ENCODE results near the gene GABARAPL2.

DNA sequence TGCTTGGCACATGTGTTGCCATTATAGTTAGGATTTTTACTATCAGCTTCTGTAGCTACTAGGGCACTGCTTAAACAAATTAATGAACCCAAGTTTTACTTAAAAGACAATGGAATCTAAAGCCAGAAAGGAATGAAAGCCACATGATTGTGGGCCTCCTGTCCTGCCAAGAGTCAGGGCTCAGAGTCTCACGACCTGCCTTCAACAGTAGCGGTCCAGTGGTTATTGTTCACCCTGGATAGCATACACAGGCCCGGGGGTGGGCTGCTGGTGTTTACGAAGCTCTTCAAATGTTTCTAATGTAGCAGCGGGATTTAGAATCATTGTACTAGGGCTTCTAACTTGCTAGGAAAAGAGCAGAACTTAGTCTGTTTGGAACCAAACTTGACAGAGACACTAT, 7.8 kb downstream of the GABARAPL2 start:
- TF ChIP-seq, protein P1, sequence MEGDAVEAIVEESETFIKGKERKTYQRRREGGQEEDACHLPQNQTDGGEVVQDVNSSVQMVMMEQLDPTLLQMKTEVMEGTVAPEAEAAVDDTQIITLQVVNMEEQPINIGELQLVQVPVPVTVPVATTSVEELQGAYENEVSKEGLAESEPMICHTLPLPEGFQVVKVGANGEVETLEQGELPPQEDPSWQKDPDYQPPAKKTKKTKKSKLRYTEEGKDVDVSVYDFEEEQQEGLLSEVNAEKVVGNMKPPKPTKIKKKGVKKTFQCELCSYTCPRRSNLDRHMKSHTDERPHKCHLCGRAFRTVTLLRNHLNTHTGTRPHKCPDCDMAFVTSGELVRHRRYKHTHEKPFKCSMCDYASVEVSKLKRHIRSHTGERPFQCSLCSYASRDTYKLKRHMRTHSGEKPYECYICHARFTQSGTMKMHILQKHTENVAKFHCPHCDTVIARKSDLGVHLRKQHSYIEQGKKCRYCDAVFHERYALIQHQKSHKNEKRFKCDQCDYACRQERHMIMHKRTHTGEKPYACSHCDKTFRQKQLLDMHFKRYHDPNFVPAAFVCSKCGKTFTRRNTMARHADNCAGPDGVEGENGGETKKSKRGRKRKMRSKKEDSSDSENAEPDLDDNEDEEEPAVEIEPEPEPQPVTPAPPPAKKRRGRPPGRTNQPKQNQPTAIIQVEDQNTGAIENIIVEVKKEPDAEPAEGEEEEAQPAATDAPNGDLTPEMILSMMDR (IDR thresholded peaks at IDR 0.05) = no peak
- no peak for TF ChIP-seq EP300 (IDR thresholded peaks at IDR 0.05)
- TF ChIP-seq POLR2A (IDR thresholded peaks at IDR 0.05) = no peak

Measured in ovary (tissue), 3 donors.